ENCODE data around the gene ARID4B. TPM values are rescaled to one million over a fixed set of nuclear protein-coding genes. Genes with fewer than 3 reads are reported as not detected.
"Not testable (repeated sequence)": the region's sequence is repeated elsewhere in the genome, so short reads cannot be mapped to it uniquely, and the experiment has no call there.

Gene ARID4B
- total RNA-seq, 1 donor from 2014 or later, result 15.7 TPM

DNA sequence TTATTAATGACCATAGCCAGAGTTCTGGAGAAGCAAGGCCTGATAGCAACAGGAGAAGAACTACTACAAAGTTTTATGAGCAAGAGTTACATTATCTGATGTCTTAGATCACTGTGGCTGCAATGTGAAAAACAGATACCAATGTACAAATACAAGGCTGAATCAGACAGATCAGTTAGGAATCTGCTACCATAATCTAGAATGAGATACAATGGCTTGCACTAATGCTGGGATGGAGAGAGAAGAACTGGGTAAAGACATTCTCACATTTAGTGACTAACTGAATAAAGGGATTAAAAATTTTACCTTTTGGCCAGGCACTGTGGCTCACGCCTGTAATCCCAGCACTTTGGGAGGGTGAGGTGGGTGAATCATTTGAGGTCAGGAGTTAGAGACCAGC is 41.3 kb downstream of the ARID4B start:
- Histone ChIP-seq H3K4me3 (no peak overlapping the region), H3K27me3 (ENCODE audit: low read depth) (no peaks in the 10 kb centered on the region), H3K4me1 (peaks cover 60% of the 10 kb centered on the region), H3K36me3 (no peaks in the 10 kb centered on the region), H3K9me3 (replicated peaks) (no peaks in the 10 kb centered on the region), H3K27ac (replicated peaks) (no peak overlapping the region)
- intact Hi-C loops (cut with micrococcal nuclease), result no loop called here
- no peak for DNase-seq
- TF ChIP-seq, protein P1, sequence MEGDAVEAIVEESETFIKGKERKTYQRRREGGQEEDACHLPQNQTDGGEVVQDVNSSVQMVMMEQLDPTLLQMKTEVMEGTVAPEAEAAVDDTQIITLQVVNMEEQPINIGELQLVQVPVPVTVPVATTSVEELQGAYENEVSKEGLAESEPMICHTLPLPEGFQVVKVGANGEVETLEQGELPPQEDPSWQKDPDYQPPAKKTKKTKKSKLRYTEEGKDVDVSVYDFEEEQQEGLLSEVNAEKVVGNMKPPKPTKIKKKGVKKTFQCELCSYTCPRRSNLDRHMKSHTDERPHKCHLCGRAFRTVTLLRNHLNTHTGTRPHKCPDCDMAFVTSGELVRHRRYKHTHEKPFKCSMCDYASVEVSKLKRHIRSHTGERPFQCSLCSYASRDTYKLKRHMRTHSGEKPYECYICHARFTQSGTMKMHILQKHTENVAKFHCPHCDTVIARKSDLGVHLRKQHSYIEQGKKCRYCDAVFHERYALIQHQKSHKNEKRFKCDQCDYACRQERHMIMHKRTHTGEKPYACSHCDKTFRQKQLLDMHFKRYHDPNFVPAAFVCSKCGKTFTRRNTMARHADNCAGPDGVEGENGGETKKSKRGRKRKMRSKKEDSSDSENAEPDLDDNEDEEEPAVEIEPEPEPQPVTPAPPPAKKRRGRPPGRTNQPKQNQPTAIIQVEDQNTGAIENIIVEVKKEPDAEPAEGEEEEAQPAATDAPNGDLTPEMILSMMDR (IDR thresholded peaks at IDR 0.05; ENCODE audit: borderline replicate concordance), result no peak

DNA sequence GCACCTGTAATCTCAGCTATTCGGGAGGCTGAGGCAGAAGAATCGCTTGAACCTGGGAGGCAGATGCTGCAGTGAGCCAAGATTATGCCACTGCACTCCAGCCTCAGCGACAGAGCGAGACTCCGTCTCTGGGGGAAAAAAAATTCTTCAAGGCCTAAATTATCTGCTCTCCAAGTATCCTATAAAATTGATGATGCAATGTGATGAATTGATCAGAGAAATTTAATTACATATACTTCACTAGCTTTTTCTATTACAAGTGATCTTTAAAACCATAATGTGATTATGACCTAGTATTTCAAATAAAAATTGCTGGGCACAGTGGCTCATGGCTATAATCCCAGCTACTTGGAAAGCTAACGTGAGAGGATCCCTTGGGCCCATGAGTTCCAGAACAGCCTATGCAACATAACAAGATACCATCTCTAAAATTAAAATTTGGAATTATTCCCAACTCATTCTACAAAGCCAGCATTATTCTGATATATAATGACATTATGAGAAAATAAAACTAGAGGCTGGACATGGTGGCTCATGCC is 43.7 kb downstream of the ARID4B start:
- TF ChIP-seq, protein P1 (IDR thresholded peaks at IDR 0.05; ENCODE audit: borderline replicate concordance), result no peak
- peaks cover 51% of the 10 kb centered on the region for H3K4me1 ChIP-seq
- H3K27me3 ChIP-seq (ENCODE audit: low read depth), result no peaks in the 10 kb centered on the region
- no peak overlapping the region for H3K27ac ChIP-seq (replicated peaks)
- H3K4me3 ChIP-seq, result no peak overlapping the region
- no peaks in the 10 kb centered on the region for H3K9me3 ChIP-seq (replicated peaks)
- H3K36me3 ChIP-seq, result no peaks in the 10 kb centered on the region
- DNase-seq, result no peak
- intact Hi-C loops (cut with micrococcal nuclease), result no loop called here

DNA sequence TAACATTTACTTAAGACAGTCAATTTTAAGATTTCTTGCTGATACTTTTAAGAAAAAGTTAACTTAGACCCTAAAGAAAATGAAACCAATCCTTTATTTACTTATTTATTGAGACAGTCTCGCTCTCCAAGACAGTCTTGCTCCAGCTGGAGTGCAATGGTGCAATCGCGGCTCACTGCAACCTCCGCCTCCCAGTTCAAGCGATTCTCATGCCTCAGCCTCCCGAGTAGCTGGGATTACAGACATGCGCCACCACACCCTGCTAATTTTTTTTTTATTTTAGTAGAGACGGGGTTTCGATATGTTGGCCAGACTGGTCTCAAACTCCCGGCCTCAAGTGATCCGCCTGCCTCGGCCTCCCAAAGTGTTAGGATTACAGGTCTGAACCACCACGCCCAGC is 44.3 kb downstream of the ARID4B start:
- H3K27me3 ChIP-seq (ENCODE audit: low read depth); intact Hi-C loops (cut with micrococcal nuclease); DNase-seq; H3K9me3 ChIP-seq (replicated peaks); H3K36me3 ChIP-seq; H3K4me3 ChIP-seq; H3K27ac ChIP-seq (replicated peaks): not testable (repeated sequence)
- H3K4me1 ChIP-seq, result peaks cover 53% of the 10 kb centered on the region

DNA sequence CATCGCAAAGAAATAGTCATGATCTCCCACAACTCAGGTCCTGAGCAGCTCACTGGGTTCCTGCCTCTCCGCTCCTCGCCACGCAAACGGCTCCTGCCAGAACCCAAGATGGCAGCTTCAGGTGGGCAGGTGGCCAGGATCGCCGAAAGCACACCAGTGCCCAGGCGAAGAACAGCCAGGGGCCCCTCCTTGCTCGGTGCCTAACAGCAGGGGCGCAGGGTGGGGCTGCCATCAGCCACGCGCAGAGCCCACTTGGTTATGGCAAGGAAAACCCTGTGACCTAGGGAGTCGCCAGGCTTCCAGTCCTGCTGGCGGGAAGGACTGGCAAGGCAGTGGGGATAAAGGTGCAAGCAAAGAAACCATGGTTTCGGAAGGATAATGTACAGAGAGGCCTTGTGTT is 47.5 kb downstream of the ARID4B start:
- Histone ChIP-seq H3K4me3 (no peak overlapping the region), H3K27ac (replicated peaks) (no peak overlapping the region), H3K27me3 (ENCODE audit: low read depth) (no peaks in the 10 kb centered on the region), H3K36me3 (no peaks in the 10 kb centered on the region), H3K4me1 (peaks cover 40% of the 10 kb centered on the region), H3K9me3 (replicated peaks) (no peaks in the 10 kb centered on the region)
- DNase-seq, result no peak
- TF ChIP-seq, protein P1 (IDR thresholded peaks at IDR 0.05; ENCODE audit: borderline replicate concordance), result no peak
- intact Hi-C loops (cut with micrococcal nuclease), result no loop called here

DNA sequence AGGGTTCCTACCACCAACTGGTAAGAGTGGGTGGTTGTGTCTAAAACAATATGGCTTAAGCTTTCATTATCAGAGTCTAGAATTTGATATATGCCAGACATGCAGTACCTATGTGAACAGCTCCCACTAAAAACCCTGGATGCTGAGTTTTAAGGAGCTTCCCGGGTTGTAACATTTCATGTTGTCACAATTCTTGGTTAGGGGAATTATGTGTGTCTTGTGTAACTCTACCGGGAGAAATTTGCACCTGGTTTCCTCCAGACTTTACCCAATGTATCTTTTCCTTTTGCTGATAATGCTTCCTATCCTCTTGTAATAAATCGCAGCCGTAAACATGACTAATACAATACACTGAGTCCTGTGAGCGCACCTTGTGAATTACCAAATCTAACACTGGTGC is 48.3 kb downstream of the ARID4B start:
- Histone ChIP-seq H3K27ac (replicated peaks) (no peak overlapping the region), H3K9me3 (replicated peaks) (no peaks in the 10 kb centered on the region), H3K4me3 (no peak overlapping the region), H3K27me3 (ENCODE audit: low read depth) (no peaks in the 10 kb centered on the region), H3K4me1 (peaks cover 38% of the 10 kb centered on the region), H3K36me3 (no peaks in the 10 kb centered on the region)
- TF ChIP-seq, protein P1 (IDR thresholded peaks at IDR 0.05; ENCODE audit: borderline replicate concordance), result no peak
- intact Hi-C loops (cut with micrococcal nuclease), result no loop called here
- DNase-seq, result no peak

DNA sequence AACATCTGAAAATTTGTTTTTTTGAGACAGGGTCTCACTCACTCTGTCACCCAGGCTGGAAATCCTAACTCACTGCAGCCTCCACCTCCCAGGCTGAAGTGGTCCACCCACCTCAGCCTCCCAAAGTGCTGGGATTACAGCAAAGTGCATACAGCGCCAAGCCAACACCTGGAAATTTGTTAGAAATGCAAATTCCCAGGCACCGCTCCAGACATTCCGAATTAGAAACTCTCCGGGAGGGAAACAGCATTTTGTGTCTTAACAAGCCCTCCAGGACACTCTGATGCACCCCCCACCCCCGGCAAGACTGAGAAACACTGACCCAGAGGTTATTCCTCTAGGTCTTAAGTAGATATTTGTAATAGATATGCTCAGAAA is 49.1 kb downstream of the ARID4B start:
- peaks cover 30% of the 10 kb centered on the region for H3K4me1 ChIP-seq
- H3K9me3 ChIP-seq (replicated peaks), result no peaks in the 10 kb centered on the region
- H3K36me3 ChIP-seq, result no peaks in the 10 kb centered on the region
- no peak for DNase-seq
- intact Hi-C loops (cut with micrococcal nuclease), result no loop called here
- H3K27me3 ChIP-seq (ENCODE audit: low read depth), result no peaks in the 10 kb centered on the region
- TF ChIP-seq, protein P1 (IDR thresholded peaks at IDR 0.05; ENCODE audit: borderline replicate concordance), result no peak
- H3K4me3 ChIP-seq, result no peak overlapping the region
- H3K27ac ChIP-seq (replicated peaks), result no peak overlapping the region
